ENCODE measurements around the gene TALDO1.

TALDO1 gene

GRCh38 chr11:802018-802617 is 54.9 kb downstream of the TALDO1 start:
- no peak for DNase-seq

GRCh38 chr11:802693-803466 is 55.6 kb downstream of the TALDO1 start:
- no peak for DNase-seq

GRCh38 chr11:803467-803742 is 56.1 kb downstream of the TALDO1 start:
- DNase-seq = no peak

- DNase-seq = no peak
Observed at GRCh38 chr11:803770-804598, 56.7 kb downstream of the TALDO1 start.

- no peak for DNase-seq
Observed at GRCh38 chr11:804599-804964, 57.3 kb downstream of the TALDO1 start.

- no peak for DNase-seq
Observed at GRCh38 chr11:808427-809286, 61.4 kb downstream of the TALDO1 start.

- DNase-seq = peak; percentile 97
Observed at GRCh38 chr11:809287-810039, 62.2 kb downstream of the TALDO1 start, which contains the start of gene RPLP2. RPLP2 (plus strand) TSS chr11:809967; CDS start chr11:810235, 268 bp downstream.

GRCh38 chr11:810040-810567 is 62.8 kb downstream of the TALDO1 start:
- no peak for DNase-seq

GRCh38 chr11:811446-812245 is 64.4 kb downstream of the TALDO1 start:
- no peak for DNase-seq

GRCh38 chr11:812390-812789 is 65.1 kb downstream of the TALDO1 start:
- no peak for DNase-seq

- DNase-seq = no peak
Observed at GRCh38 chr11:813072-813455, 65.8 kb downstream of the TALDO1 start.

GRCh38 chr11:813456-814096 is 66.3 kb downstream of the TALDO1 start:
- DNase-seq = no peak
